ENCODE measurements around the gene YDJC.

GRCh38 chr22:21636629-21637218 lies 6.9 kb upstream of the YDJC start:
- TF ChIP-seq, protein P1, sequence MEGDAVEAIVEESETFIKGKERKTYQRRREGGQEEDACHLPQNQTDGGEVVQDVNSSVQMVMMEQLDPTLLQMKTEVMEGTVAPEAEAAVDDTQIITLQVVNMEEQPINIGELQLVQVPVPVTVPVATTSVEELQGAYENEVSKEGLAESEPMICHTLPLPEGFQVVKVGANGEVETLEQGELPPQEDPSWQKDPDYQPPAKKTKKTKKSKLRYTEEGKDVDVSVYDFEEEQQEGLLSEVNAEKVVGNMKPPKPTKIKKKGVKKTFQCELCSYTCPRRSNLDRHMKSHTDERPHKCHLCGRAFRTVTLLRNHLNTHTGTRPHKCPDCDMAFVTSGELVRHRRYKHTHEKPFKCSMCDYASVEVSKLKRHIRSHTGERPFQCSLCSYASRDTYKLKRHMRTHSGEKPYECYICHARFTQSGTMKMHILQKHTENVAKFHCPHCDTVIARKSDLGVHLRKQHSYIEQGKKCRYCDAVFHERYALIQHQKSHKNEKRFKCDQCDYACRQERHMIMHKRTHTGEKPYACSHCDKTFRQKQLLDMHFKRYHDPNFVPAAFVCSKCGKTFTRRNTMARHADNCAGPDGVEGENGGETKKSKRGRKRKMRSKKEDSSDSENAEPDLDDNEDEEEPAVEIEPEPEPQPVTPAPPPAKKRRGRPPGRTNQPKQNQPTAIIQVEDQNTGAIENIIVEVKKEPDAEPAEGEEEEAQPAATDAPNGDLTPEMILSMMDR (conservative IDR thresholded peaks at IDR 0.05 in 1 of 2, IDR thresholded peaks at IDR 0.05 in 1 of 2; ENCODE audit: low read depth in 1 of 2, low read length in 2 of 2), result no peak
- no peak for TF ChIP-seq EZH2 (IDR thresholded peaks at IDR 0.05; ENCODE audit: low read length, missing control alignments)

Measured in fibroblast of lung (primary cell).